Endometrial microvascular endothelial cells (primary cell): ENCODE measurements around the gene CTDSP2. TPM values are rescaled to one million over a fixed set of nuclear protein-coding genes. Genes with fewer than 3 reads are reported as not detected.
"Not testable (repeated sequence)": the region's sequence is repeated elsewhere in the genome, so short reads cannot be mapped to it uniquely, and the experiment has no call there.

Experiments
- in situ Hi-C: cut with HindIII; loops from 2 replicates; pipeline ENCODE4 v1.10.0; 2017; ENCODE audit warnings: low sequenced_read_pairs, low pct_unique_long_range_greater_than_20kb; ENCODE audit errors: inconsistent ontology term
- total RNA-seq: library from RNA; depleted of rRNA; stranded (reverse); fragments of >200 nt; gene quantifications from one replicate; pipeline ENCODE4 v1.2.3, GENCODE V29; 2015; ENCODE audit errors: inconsistent ontology term

The CTDSP2 gene
- total RNA-seq, 1 donor from 2014 or later: 109 TPM

DNA sequence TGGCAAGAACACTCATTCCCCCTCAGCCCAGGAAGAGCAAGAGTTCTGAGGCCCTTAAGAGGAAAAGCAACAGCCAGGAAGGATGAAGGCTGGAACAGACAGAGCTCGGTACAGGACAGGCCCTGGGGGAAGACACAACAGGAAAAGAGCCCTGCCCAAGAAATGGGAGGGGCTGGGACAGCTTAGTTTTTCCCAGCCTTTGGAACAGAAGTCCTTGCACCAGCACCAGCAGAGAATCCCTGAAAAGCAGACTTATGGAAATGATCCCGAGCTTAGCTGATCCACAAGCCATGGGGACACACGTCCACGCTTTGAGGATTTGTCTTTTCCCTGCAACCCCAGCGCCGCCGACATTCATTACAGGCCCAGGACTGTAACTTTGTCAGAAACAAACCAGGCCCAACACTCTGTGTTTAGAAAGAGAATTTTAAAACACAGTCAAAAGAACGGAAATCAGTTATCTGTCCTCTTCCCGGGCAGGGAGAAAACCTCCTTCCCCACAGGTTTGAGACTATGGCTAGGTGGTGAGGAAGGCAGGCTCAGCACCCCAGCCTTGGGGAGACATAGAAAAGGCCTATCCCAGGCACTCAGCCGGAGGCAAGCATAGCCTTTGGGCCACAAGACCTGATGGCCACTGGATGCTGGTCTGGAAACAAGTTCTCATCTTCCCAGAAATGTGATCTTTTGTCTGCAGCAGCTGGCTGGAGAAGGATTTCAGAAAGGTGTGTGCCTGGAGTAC is 24.0 kb downstream of the CTDSP2 start:
- in situ Hi-C loops: no loop called here

DNA sequence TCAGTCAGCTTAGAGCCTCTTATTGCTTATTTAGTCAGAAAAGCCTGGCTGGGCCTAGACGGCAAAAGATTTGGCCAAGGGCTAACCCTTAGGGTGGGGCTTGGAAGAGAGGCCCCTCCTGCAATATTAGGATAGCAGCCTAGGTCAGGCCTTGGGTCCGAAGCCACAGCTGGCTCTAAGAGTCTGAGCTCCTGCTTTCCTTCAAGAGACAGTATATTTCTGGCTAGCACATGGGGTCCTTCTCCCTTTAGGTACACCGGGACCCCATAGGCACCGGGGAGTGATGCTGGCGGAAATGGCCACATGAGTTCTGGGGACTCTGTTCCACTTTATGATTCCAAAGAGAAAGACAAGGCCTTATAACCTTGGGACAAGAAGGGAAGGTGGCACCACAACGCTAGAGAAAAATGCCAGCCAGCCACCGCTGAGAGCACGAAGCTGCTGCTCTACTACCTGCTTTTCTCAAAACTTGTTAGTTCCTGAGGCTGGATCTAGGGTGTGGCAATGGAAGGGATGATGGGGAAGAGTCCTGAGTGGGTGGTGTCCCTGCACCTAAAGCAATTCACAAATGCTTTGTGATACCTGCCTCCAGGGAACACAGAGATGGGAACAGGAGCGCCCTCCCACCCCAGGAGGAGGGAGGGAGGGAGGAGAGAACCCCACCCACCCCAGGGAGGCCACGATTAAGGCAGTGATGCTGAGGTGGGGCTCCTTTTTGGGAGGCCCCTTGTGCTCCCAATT is 24.9 kb downstream of the CTDSP2 start:
- in situ Hi-C loops: no loop called here

- in situ Hi-C loops: not testable (repeated sequence)
These were observed 25.5 kb downstream of the CTDSP2 start for GRCh38 chr12:57821015-57821414.

GRCh38 chr12:57820119-57820518 is 26.4 kb downstream of the CTDSP2 start:
- in situ Hi-C loops: not testable (repeated sequence)

DNA sequence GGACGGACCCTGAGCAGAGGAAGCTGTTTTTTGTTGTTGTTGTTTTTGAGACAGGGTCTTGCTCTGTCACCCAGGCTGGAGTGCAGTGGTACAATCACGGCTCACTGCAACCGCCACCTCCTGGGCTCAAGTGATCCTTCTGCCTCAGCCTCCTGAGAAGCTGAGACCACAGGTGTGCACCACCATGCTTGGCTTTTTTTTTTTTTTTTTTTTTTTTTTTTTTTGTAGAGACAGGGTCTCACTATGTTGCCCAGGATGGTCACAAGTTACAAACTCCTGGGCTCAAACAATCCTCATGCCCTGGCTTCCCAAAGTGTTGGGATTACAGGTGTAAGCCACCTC is 28.6 kb downstream of the CTDSP2 start:
- in situ Hi-C loops: not testable (repeated sequence)

- in situ Hi-C loops: no loop called here
These were observed 29.1 kb downstream of the CTDSP2 start for GRCh38 chr12:57817261-57817989.

DNA sequence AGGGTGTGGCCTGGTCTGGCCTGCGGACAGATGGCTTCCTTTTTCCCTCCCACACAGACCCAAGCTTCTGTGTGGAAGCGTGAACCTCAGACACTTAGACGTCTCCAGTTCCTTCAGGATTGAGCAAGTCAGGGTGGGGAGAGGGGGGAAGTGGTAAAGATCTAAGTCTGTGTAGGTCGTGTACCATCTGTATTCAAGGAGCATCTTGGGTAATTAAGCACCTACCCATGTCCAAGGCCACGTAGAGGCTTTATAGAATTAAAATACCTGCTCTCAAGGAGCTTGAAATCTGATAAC is 29.7 kb downstream of the CTDSP2 start:
- in situ Hi-C loops: no loop called here

DNA sequence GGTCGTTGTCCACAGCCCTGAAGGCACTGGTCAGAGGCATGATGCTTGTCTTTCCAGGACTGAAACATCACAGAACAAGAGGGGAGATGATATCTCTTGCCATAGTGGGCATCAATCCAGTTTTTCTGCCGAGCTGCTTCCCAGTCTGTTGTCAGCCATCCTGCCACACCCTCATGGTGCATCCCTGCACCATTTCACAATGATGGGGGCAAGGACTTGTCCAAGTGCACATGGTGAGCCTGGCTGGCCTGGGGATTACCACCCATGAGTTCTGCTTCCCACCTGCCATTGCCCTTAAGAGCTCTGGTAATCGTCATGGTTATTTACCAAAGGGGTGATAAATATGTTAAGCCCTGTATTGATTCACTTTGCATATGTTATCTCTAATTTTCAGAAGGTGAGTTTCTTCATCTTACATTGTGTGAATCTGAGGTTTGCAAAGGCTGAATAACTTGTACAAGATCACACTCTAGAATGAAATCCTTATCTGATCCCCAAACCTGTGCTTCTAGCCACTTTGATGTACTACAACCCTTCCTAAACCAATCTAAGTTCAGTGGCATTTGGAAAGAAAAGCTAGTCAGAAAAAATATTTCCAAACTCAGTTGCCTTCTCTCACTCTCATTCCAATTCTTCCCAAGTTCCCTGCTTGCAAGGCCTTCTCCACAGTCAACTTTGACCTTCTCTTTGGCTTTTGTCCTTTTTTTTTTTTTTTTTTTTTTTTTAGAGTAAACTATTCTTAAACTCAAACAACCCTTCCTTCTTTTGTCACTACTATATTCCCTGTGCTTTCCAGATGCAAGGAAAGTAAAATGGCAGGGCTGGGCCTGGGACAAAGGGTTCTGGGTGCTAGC is 30.3 kb downstream of the CTDSP2 start:
- in situ Hi-C loops: no loop called here

DNA sequence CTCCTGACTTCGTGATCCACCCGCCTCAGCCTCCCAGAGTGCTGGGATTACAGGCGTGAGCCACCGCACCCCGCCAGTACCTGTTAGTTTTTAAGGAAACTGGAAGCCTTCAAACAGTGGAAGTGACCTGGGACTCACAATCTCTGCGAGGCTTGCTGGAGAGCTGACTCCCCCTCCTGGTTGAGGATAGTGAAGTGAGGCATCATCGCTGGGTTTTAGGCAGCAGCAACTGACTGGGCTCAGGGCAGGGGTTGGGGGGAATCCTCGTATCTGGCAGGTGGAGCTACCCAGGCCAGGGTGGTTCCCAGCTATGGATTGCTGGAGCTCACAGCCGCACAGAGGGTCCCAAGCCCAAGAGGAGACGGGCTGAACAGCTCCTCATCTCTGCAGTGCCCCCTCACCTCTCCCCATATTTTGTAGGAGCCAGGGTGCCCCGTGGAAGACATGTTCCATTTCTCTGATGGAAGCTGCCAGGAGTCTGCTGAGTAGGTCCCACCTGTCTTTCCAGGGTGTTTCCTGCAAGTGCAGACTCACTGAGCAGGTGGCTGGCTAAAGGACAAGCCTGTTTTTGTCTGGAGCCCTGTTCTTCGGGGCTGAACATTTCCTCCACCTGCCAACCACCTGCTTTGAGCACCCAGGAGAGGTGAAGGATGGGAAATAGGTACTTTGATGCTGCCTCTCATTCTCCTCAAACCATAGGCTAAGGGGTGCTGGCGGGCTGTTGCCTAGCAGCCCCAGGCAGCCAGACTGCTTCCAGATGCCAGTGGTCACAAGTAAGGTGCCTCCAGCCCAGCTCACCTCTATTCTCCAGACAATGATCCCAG is 31.1 kb downstream of the CTDSP2 start:
- in situ Hi-C loops: no loop called here

DNA sequence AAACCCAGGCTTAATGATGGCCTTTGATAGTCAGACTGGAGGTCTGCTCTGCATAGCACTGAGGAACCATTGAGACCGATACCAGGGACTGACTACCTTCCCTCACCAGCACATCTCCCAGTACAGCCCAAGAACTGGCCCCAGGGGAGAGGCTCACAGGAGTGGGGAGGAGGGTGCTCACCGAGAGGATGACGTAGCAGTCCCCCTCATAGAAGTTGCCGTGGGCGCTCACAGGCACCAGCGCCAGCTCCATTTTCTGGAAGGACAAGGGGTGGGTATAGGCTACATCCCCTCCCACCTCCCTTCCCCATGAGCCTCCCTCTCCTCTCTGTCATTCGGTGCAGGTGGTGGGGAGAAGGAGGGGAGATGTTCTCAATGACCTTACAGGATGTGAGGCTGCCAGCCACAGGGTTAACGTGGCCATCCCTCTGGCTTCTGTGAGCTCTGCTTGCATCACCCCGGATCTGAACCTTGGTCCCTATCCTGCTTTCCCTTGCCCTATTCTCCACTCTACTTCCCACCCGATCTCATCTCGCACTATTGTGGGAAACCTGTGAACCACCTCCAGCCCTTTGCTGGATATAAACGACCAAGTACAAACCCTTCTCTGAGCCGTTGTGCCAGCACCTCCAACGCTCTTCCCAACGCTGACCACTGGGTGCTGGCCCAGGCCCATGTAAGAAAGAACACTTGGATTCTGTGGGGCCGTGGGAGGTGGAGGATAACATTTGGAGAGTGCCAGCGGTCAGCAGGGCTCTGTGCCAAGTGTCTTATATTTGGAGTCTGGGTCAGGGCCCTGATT is 32.4 kb downstream of the CTDSP2 start:
- in situ Hi-C loops: no loop called here

- in situ Hi-C loops: no loop called here
These were observed 33.2 kb downstream of the CTDSP2 start for GRCh38 chr12:57813111-57813970.

DNA sequence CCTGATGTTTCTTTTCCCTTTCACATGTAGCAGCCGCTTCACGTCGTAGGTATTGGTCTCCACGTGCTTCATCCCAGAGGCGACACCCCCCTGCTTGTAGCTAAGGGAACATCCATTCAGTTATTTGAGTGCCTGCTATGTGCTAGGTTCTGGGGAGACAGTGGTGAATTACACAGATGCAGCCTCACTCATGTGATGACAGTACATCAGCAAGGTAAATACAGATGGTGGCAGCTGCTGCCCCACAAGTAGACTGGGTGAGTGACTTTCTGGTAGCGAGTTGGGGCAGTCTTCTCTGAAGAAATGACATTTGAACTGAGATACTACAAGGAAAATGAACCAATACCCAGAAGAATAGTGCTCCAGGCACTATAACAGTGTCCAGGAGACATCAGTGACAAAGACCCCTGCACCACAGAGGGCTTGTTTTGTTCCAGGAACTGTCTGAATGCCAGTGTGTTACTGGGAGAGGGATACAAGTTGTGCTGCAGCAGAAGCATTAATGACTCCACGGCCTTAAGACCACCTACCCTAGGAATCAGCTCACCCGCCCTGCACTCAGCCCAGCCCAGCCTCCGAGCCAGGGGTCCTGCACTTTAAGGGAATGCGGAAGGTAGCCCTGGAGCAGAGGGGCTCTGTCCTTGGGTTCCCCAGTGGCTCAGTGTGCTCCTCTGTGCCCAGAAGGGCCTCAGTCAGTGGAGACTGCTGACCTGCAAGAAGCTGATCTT is 35.3 kb downstream of the CTDSP2 start:
- in situ Hi-C loops: no loop called here

DNA sequence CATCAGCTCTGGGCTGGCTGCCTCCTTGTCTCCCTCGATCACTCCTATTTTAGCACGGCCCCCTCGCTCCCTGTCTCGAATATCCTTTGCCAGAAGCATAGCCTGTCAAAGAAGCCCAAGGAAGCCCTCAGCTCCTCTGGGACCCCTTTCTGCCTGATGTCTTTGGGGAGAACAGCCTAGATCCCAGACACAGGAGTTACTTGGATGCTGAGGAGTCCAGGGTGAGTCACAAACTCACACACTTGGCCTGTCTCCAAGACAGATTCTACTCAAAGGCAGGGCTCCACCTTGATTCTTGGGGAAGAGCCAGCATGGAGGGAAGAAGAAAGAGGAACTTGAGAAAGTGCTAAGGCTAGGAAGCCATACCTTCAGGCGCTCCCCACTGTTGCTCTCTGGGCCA is 36.1 kb downstream of the CTDSP2 start:
- in situ Hi-C loops: no loop called here

- in situ Hi-C loops: no loop called here
These were observed 37.1 kb downstream of the CTDSP2 start for GRCh38 chr12:57809425-57809824.

DNA sequence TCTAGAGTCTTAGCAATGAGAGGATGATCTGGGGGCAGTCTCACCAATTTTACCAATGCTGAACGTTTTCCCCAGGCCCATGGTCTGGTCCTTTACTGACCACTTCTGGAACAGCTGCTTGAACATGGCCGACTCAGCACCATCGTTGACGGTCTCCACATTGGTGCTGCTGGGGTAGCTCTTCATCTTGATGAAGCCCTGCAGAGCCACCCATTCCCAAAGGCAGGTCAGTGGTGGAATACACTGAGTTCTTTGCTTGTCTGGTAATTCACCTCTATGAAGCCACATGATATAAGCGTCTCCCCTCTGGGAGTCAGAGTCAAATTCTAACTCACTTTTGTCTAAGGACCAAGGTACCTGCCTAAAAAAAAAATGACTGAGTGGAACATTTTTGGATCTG is 38.2 kb downstream of the CTDSP2 start:
- in situ Hi-C loops: no loop called here

DNA sequence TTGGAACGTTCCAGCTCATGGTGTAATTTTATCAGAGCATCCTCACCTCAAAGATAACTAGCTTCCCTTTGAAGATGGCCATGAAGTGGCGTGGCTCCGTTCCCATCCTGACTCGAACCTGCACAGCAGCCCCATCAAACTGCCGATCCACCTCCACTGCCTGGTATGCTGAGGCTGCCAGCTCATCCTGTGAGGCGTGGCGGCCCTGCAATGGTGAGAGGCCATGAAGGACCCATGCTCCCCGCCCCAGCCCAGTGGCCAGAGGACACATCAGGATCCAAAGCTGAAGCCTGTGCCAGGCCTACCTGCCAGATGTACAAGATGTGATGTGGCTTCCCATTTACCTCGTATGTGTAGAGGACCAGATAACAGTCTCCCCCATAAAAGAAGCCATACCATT is 39.2 kb downstream of the CTDSP2 start:
- in situ Hi-C loops: no loop called here
